Stimulated activated naive CD4-positive, alpha-beta T cell (primary cell): ENCODE results near the gene PGAP3.

Experiments
- DNase-seq, 6 experiments: peaks; one replicate each; lab custom pipeline; 2025; lab: John Stamatoyannopoulos, UW

The PGAP3 gene

DNA sequence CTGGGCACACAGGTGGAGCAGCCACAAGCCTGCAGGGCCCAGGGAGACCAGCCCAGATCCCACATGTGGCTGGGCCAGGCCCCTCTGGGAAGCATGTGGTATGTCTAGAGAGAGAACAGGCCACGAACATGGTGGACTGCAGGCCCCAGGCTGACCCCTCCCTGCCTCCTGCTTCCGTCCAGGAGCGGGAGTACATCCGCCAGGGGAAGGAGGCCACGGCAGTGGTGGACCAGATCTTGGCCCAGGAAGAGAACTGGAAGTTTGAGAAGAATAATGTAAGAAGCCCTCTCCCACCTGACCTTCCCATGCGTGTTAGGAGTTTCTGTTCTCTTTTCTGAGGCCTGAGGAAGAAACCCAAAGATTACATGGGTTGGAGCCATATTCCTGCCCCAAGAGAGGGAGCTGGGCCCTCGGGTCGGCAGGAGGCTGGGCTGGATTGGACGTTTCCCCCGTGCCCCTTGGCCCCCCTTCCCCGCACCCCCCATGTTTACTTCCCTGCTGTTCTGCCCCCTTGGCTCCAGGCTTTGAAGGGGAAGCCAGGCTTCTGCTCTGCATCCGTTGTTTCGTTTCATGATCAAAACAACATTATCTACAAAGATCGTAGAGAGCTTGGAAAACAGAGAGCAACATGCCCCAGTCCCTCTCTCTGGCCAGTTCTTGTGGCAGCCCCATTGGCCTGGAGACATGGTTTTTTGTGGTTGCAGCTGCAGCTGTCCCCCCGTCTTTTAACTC, 28.4 kb downstream of the PGAP3 start:
- DNase-seq: peak in 2 of 6 experiments; percentile 18 to 38

- DNase-seq: no peak
Measured at GRCh38 chr17:39658760-39659159, 29.1 kb downstream of the PGAP3 start.

DNA sequence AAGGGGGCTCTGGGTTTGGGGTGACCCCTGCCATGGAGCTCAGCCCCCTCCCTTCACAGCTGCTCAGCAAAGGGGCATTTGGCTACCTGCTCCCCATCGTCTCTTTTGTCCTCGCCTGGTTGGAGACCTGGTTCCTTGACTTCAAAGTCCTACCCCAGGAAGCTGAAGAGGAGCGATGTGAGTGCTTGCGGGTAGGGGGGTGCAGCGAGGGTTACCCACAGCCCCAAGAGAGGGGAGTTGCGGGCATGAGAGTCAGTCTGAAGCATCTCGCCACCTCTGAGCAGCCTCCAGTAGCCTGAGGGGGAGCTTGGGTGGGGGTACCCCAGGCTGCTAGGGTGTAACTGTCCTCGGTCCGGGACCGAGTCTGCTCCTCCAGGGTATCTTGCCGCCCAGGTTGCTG, 29.5 kb downstream of the PGAP3 start:
- DNase-seq: peak in 1 of 6 experiments; percentile 26

DNA sequence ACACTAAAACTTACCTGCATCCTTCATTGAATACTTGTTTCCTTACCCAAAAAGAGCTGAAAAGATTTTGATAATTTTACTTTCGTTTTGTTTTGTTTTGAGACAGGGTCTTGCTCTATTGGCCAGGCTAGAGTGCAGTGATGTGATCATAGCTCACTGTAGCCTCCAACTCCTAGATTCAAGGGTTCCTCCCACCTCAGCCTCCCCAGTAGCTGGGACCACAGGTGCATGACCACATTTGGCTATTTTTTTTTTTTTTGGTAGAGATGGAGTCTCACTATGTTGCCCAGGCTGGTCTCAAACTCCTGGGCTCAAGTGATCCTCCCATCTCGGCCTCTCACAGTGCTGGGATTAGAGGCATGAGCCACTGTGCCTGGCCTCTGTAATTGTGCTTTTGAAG, 32.8 kb downstream of the PGAP3 start:
- no peak for DNase-seq

- DNase-seq: peak; percentile 49 to 81 (median 68)
Measured at GRCh38 chr17:39653662-39654331, 34.1 kb downstream of the PGAP3 start.

GRCh38 chr17:39653316-39653661, 34.6 kb downstream of the PGAP3 start:
- no peak for DNase-seq

- DNase-seq: no peak
Measured at GRCh38 chr17:39652587-39653315, 35.1 kb downstream of the PGAP3 start.

- no peak for DNase-seq
Measured at GRCh38 chr17:39651923-39652586, 35.8 kb downstream of the PGAP3 start.

DNA sequence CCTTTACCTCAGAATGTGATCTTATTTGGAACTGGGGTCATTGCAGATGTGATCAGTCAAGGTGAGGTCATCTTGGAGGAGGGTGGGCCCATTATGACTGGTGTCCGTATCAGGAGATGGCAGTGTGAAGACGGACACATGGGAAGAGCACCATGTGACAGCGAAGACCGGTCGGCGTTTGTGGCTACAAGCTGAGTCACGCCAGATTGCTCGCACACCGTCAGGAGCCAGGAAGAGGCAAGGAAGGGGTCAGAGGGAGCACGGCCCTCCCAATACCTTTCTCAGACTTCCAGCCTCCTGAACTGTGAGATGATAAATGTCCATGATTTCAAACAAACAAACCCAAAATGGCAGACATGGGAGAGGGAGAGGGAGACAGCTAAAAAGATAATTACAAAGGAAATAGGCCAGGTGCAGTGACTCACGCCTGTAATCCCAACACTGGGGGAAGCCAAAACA, 37.7 kb downstream of the PGAP3 start:
- DNase-seq: no peak

GRCh38 chr17:39648616-39649366, 39.1 kb downstream of the PGAP3 start:
- DNase-seq: no peak

- no peak for DNase-seq
Measured at GRCh38 chr17:39647256-39647655, 40.6 kb downstream of the PGAP3 start.

DNA sequence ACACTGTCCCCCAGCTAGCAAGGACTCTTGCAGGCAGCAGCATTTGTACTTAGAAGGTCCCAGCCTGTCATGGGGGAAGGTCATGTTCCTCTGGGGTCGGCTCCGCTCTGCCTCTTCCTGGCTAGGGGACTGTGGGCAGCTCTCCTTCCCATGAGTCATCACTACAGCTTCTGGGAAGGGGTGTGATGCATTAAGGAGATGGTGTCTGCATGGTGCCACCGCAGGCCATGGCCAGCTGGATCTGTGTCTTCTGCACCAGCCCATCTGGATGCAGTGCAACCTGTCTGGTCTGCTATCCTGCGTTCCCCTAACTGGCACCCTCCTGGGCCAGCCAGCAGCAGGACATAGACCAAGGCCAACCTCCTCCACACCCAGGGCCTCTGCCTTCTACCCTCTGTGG, 44.6 kb downstream of the PGAP3 start:
- DNase-seq: no peak

- no peak for DNase-seq
Measured at GRCh38 chr17:39642291-39643074, 45.4 kb downstream of the PGAP3 start.

DNA sequence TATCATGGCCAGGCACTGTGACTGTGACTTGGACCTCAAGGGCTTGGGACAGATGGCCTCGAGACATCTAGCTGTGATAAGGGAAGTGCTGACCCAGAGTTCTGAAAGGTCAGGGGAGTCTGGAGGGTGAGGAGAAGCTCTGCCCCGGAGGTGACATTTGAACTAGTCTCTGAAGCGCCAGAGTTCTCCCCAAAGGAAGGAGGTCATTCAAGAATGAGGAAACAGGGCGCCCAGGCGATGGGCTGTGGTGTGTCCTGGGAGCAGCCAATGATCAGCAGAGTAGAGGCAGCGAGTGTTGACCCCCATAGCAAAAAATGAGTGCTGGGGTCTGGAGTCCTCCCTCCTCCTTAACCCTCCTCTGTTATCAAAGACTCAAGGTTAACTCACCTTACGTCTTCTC, 46.0 kb downstream of the PGAP3 start:
- no peak for DNase-seq

- no peak for DNase-seq
Measured at GRCh38 chr17:39641097-39641496, 46.8 kb downstream of the PGAP3 start.

GRCh38 chr17:39640591-39641031, 47.2 kb downstream of the PGAP3 start:
- DNase-seq: no peak

DNA sequence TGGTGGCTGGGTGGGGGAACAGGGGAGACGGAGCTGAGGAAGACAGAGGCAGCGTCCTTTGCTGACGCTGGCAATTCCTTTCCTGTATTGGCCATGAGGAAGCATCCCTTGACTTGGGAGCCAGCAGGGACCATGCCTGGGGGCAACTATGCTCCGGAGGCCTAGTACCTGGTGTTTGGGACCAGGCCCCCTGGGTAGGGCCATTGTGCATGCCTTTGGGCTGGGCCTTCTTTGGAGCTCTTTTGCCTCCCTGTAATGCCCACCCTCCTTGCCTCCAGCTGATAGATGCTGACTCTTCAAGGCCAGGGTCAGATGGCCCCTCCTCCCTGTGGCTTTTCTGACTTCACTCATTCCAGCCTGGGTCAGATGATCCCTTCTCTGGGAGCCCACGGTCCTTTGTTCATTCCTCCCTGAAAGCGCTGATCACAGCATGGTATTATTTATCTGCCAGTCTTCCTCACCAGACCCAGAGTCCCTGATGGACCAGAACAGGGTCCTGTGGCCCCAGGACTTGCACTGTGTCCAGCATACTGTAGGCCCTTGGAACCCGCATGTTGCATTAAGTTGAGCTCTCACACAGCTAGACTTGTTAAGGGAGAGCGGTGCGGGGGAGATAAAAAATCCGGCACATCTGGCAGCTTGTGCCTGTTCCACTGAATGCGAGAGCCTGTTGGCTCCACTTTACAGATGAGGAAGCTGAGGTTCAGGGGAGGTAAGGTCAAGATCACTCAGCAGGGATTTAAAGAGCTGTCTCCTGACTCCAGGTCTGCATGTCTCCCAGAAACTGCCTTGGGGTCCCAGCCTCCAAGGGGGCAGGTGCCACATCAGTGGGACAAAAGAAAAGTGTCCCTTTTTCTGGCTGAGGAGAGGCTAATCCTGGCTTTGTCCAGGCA, 48.0 kb downstream of the PGAP3 start:
- no peak for DNase-seq

DNA sequence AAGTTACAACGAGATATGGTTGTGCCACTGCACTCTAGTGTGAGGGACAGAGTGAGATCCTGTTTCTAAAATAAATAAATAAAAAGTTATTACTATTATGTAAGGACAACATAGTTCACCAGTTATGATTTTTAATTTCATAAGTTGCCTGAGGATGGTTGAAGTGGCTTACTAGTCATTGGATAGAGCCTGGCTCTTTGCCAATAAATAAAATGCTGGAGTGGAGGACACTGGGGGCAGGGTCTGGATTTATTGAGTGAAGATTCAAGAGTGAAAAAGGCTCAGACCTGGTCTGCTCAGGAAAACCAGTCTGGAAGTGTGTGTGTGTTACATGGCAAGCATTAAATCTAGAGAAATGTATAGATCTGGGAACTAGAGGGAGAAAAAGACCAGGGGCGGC, 48.8 kb downstream of the PGAP3 start:
- DNase-seq: no peak

- DNase-seq: no peak
Measured at GRCh38 chr17:39638317-39638716, 49.5 kb downstream of the PGAP3 start.
